Suprapubic skin (tissue), 4 donors: ENCODE data around the gene MIPEP. TPM values are rescaled to one million over a fixed set of nuclear protein-coding genes. Genes with fewer than 3 reads are reported as not detected.

Experiments used
- DNase-seq, 2 donors: peaks; one replicate each; pipeline ENCODE4 v3.0.0-alpha.2; 2019; ENCODE audit warnings: low spot score in 2 of 2
- H3K27ac ChIP-seq: fragments of 200-600 bp; sonication (generic); one replicate; pipeline ENCODE4 v1.5.1; 2019
- H3K27me3 ChIP-seq: fragments of 200-600 bp; sonication (generic); one replicate; pipeline ENCODE4 v1.5.1; 2019
- H3K36me3 ChIP-seq: fragments of 200-600 bp; sonication (generic); one replicate; pipeline ENCODE4 v1.5.1; 2019
- H3K4me1 ChIP-seq: fragments of 200-600 bp; sonication (generic); one replicate; pipeline ENCODE4 v1.5.1; 2019
- H3K4me3 ChIP-seq: fragments of 200-600 bp; sonication (generic); one replicate; pipeline ENCODE4 v1.5.1; 2019; ENCODE audit warnings: mild to moderate bottlenecking
- H3K9me3 ChIP-seq: fragments of 200-600 bp; sonication (generic); one replicate; pipeline ENCODE4 v1.5.1; 2019
- EP300 ChIP-seq: sonication (generic); formaldehyde crosslinking; IDR thresholded peaks from one replicate; pipeline ENCODE4 v1.6.1; 2017; ENCODE audit warnings: antibody characterized with exemption
- POLR2A ChIP-seq, 2 donors: fragments of 450-650 bp; IDR thresholded peaks; one replicate each; pipeline ENCODE4 v1.6.1; 2017; ENCODE audit warnings: antibody characterized with exemption in 2 of 2, mild to moderate bottlenecking in 2 of 2, moderate library complexity in 2 of 2
- POLR2AphosphoS5 ChIP-seq, 3 donors: sonication (generic); formaldehyde crosslinking; IDR thresholded peaks; one replicate each; pipeline ENCODE4 v1.6.1; 2017; ENCODE audit warnings: antibody characterized with exemption in 3 of 3
- WGBS: methylation state at CpG from one replicate; pipeline ENCODE4 v1.1.5; 2018; 5-methylcytosine and 5-hydroxymethylcytosine counted together
- total RNA-seq, 4 donors: library from RNA; depleted of rRNA; stranded (reverse); fragments of >200 nt; gene quantifications; one replicate each; pipeline ENCODE4 v1.1.0, GENCODE V29; 2016
- TF ChIP-seq, protein P1 (sequence below), 2 donors: fragments of 200-600 bp in 1 of 2; fragments of 450-650 bp in 1 of 2; sonication (generic) in 1 of 2; IDR thresholded peaks; one replicate each; pipeline ENCODE4 v1.5.1; 2016 to 2019; ENCODE audit warnings: antibody characterized with exemption in 2 of 2, mild to moderate bottlenecking in 1 of 2, moderate library complexity in 1 of 2

MIPEP gene
- total RNA-seq, 4 donors from 2014 or later, result 26.3 to 51.4 (median 37.6) TPM

DNA sequence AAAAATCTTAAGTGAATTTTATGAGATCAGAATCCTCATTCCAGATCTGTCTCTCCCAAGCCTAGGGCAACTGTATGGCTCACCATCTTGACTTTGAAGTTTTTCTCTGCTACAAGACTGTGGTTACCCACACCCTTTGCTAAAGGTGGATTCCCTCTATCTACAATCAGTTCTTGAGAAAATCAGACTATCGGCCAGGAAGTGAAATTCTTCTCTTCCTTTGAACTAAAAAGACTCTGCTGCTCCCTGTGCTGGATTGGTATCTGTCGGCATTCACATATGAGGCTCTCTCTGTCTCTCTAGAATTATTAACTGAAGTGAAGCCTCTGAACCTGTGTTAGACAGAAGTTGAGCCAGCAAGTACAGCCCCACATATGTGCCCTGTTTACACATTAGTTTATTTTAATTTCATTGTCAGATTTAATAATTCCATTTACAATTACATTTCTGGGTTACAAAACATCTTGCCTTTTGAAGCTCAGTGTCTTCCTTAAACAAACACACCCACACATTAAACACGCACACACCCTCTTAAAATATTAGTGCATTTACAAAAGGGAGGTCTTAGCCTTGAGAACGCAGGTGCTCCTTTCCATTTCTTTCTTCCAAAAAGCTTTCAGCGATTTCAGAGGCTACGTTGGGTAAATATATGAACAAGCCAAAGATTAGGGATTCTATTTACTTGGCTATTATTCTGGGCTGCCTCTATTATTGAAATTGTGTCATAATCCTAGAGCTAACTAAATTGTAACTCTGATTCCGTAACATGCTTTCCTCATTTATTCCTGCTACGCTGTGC lies 145.7 kb downstream of the MIPEP start:
- Histone ChIP-seq H3K4me3 (peak overlapping the region; percentile 11), H3K9me3 (no peaks in the 10 kb centered on the region), H3K4me1 (peaks cover 54% of the 10 kb centered on the region), H3K27me3 (no peaks in the 10 kb centered on the region), H3K36me3 (no peaks in the 10 kb centered on the region), H3K27ac (peak overlapping the region; percentile 83)
- WGBS, result 44% methylated on average over 8 of the region's 8 CpGs
- no peak for DNase-seq
- TF ChIP-seq, protein P1, sequence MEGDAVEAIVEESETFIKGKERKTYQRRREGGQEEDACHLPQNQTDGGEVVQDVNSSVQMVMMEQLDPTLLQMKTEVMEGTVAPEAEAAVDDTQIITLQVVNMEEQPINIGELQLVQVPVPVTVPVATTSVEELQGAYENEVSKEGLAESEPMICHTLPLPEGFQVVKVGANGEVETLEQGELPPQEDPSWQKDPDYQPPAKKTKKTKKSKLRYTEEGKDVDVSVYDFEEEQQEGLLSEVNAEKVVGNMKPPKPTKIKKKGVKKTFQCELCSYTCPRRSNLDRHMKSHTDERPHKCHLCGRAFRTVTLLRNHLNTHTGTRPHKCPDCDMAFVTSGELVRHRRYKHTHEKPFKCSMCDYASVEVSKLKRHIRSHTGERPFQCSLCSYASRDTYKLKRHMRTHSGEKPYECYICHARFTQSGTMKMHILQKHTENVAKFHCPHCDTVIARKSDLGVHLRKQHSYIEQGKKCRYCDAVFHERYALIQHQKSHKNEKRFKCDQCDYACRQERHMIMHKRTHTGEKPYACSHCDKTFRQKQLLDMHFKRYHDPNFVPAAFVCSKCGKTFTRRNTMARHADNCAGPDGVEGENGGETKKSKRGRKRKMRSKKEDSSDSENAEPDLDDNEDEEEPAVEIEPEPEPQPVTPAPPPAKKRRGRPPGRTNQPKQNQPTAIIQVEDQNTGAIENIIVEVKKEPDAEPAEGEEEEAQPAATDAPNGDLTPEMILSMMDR (IDR thresholded peaks at IDR 0.05), result no peak
- no peak for TF ChIP-seq EP300
- no peak for TF ChIP-seq POLR2A (IDR thresholded peaks at IDR 0.05)
- no peak for TF ChIP-seq POLR2AphosphoS5 (IDR thresholded peaks at IDR 0.05)

DNA sequence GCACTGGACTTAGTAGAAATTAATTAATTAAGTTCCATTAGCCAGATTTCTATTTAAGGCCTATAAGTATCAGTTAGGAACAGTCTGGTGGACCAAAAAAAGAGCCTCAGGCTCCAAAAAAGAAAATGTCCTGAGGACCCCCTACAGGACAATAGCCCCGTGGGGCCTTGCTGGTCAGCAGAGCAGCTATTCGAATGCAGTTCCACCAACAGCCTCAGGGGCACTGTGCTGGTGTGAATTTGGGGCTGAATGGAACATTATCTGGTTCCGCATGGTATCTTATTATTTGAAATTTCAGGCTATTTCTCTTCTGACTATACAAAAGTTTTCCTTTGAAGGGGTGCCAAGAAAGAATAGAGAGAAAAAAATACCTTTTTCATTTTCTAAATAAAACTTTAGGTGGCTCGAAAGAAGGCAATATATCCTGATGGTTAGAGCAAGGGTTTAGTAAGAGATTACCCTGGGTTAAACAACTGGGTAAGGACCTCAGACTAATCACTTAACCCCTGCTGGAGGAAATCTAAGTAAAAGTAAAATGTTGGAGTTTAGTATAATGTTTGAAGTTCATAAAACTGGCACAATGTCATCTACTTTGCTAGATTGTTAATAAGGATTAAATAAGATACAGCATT lies 147.2 kb downstream of the MIPEP start:
- TF ChIP-seq, protein P1 (IDR thresholded peaks at IDR 0.05), result peak in 1 of 2 donors; percentile 40
- TF ChIP-seq POLR2AphosphoS5 (IDR thresholded peaks at IDR 0.05), result no peak
- no peak for DNase-seq
- Histone ChIP-seq H3K4me1 (peaks cover 57% of the 10 kb centered on the region), H3K9me3 (no peaks in the 10 kb centered on the region), H3K4me3 (no peak overlapping the region), H3K27ac (peak overlapping the region; percentile 20), H3K36me3 (no peaks in the 10 kb centered on the region), H3K27me3 (no peaks in the 10 kb centered on the region)
- 62% methylated on average over 4 of the region's 4 CpGs for WGBS

DNA sequence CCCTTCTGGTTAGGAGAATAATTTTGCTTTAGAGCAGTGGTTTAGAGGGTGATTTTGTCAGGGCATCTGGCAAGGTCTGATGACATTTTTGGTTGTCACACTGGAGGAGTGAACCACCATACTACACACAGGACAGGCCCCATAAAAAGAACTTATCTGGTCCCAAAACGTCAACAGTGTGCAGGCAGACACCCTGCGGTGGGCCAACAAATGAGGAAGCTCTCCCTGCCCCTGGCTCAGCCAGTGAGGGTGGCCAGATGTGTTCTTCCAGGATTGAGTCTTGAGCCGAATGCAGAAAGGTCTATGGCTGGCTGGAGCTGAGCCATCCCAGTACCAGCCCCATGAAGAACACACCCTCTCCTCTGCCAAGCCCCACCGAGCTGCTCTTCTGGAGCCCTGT lies 149.2 kb downstream of the MIPEP start:
- Histone ChIP-seq H3K9me3 (no peaks in the 10 kb centered on the region), H3K4me1 (peaks cover 71% of the 10 kb centered on the region), H3K4me3 (no peak overlapping the region), H3K36me3 (no peaks in the 10 kb centered on the region), H3K27ac (peak overlapping the region; percentile 81), H3K27me3 (no peaks in the 10 kb centered on the region)
- TF ChIP-seq, protein P1 (IDR thresholded peaks at IDR 0.05), result no peak
- TF ChIP-seq EP300, result no peak
- no peak for TF ChIP-seq POLR2AphosphoS5 (IDR thresholded peaks at IDR 0.05)
- TF ChIP-seq POLR2A (IDR thresholded peaks at IDR 0.05), result no peak
- DNase-seq, result no peak
- 48% methylated on average over 4 of the region's 4 CpGs for WGBS

DNA sequence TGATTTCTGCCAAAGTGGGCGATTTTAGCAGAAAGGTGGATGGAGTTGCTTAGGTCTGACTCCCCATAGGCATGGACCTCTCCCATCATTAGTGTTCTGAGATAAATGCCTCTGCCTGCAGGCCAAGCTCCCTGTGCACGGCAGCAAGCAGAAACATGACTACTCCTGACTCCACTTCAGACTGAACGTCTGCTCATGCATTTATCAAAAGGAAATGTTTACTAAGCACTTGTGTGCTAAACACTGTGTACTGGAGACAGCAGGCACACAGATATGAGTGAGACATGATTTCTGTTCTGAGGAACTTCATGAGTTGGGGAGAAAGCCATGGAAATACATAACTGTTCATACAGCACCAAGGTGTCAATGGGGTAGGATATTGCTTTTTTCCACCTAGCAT lies 149.6 kb downstream of the MIPEP start:
- Histone ChIP-seq H3K4me1 (peaks cover 72% of the 10 kb centered on the region), H3K27me3 (no peaks in the 10 kb centered on the region), H3K27ac (peak overlapping the region; percentile 81), H3K4me3 (no peak overlapping the region), H3K36me3 (no peaks in the 10 kb centered on the region), H3K9me3 (no peaks in the 10 kb centered on the region)
- WGBS, result 57% methylated on average over 3 of the region's 3 CpGs
- DNase-seq, result no peak
- TF ChIP-seq EP300 (no peak), POLR2A (IDR thresholded peaks at IDR 0.05) (no peak), POLR2AphosphoS5 (IDR thresholded peaks at IDR 0.05) (no peak)
- TF ChIP-seq, protein P1 (IDR thresholded peaks at IDR 0.05), result no peak

DNA sequence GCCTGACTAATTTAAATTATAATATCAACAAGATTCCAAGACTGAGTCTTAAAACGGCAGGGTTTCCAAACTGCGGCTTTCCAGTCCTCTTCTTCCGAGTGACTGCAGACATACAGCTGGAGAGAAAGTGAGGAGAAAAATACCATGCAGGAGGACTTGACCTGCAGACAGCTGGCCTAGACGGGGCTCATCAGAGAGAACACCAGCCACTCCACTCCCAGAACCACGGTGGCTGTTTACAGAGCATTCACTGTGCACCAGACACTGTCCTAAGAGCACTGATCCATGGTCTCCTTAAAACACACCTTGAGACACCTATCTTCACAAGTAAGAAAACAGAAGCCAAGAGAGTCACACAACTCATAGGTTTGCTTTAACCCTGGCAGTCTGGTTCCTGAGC lies 152.7 kb downstream of the MIPEP start:
- Histone ChIP-seq H3K9me3 (no peaks in the 10 kb centered on the region), H3K4me1 (peaks cover 47% of the 10 kb centered on the region), H3K4me3 (no peak overlapping the region), H3K27ac (peak overlapping the region; percentile 70), H3K27me3 (no peaks in the 10 kb centered on the region), H3K36me3 (no peaks in the 10 kb centered on the region)
- TF ChIP-seq POLR2AphosphoS5 (IDR thresholded peaks at IDR 0.05) (no peak), POLR2A (IDR thresholded peaks at IDR 0.05) (no peak), EP300 (no peak)
- TF ChIP-seq, protein P1 (IDR thresholded peaks at IDR 0.05), result no peak
- 73% methylated on average over 5 of the region's 5 CpGs for WGBS
- DNase-seq, result no peak
